T-cell (primary cell): ENCODE measurements around the gene URI1. TPM values are rescaled to one million over a fixed set of nuclear protein-coding genes. Genes with fewer than 3 reads are reported as not detected.

Experiments
- ATAC-seq, 4 experiments: fragments of 200-7000 bp in 3 of 4; fragments of 150-1000 bp in 1 of 4; cut with Tn5 transposase; replicated peaks in 1 of 4; 1 replicate in 3 of 4; 2 replicates in 1 of 4; pipeline ENCODE4 v1.10.0; 2021; ENCODE audit warnings: moderate library complexity in 3 of 4, mild to moderate bottlenecking in 2 of 4, moderate number of reproducible peaks in 1 of 4
- CTCF ChIA-PET, 2 donors: fragments of 300-600 bp; sonication (Branson Sonifier 250); formaldehyde crosslinking; loops; one replicate each; lab custom pipeline; 2022; ENCODE audit warnings: antibody characterized with exemption in 2 of 2; lab: Charles Lee
- POLR2A ChIA-PET, 2 donors: fragments of 300-600 bp; sonication (Branson Sonifier 250); formaldehyde crosslinking; loops; one replicate each; lab custom pipeline; 2022; ENCODE audit warnings: antibody characterized with exemption in 2 of 2; lab: Charles Lee
- DNase-seq, 35 experiments: peaks; one replicate each; pipeline versions ENCODE4 v3.0.0 to v3.0.0-alpha.2; 2013 to 2023
- H3K27ac ChIP-seq: one replicate; pipeline ENCODE4 v1.5.1; 2013; ENCODE audit warnings: low read length
- H3K27me3 ChIP-seq, 2 experiments: replicated peaks in 1 of 2; 1 replicate in 1 of 2; 2 replicates in 1 of 2; pipeline versions ENCODE4 v1.6.1 to v1.7.0; 2013; ENCODE audit warnings: low read length in 1 of 2, mixed read lengths in 1 of 2; ENCODE audit not compliant: control insufficient read depth in 2 of 2, insufficient read depth in 2 of 2; ENCODE audit errors: extremely low read depth in 1 of 2
- H3K36me3 ChIP-seq, 2 donors: 1 replicate in 1 of 2; 2 replicates in 1 of 2; pipeline versions ENCODE4 v1.6.1 to v1.7.0; 2013; ENCODE audit warnings: low read length in 1 of 2; ENCODE audit not compliant: control insufficient read depth in 2 of 2, insufficient read depth in 1 of 2; ENCODE audit errors: extremely low read depth in 1 of 2
- H3K4me1 ChIP-seq, 2 experiments: 1 replicate in 1 of 2; 2 replicates in 1 of 2; pipeline versions ENCODE4 v1.6.1 to v1.7.0; 2013; ENCODE audit warnings: low read length in 2 of 2, mixed read lengths in 1 of 2; ENCODE audit not compliant: insufficient read depth in 2 of 2, control insufficient read depth in 1 of 2; ENCODE audit errors: extremely low read depth in 1 of 2
- H3K4me3 ChIP-seq, 2 donors: 1 replicate in 1 of 2; 2 replicates in 1 of 2; pipeline versions ENCODE4 v1.5.1 to v1.7.0; 2013; ENCODE audit warnings: mild to moderate bottlenecking in 2 of 2, low read length in 1 of 2, moderate library complexity in 1 of 2; ENCODE audit not compliant: control insufficient read depth in 1 of 2; ENCODE audit errors: extremely low read depth in 1 of 2
- H3K9me3 ChIP-seq: 2 replicates; pipeline ENCODE4 v1.7.0; 2013
- H3K27ac Mint-ChIP-seq, 2 donors: one replicate each; pipeline ENCODE4 v1.8.0; 2020 to 2021; ENCODE audit warnings: mild to moderate bottlenecking in 2 of 2, mixed read lengths in 2 of 2
- H3K27me3 Mint-ChIP-seq, 2 donors: one replicate each; pipeline ENCODE4 v1.8.0; 2021 to 2022; ENCODE audit warnings: mixed read lengths in 2 of 2
- H3K36me3 Mint-ChIP-seq: one replicate; pipeline ENCODE4 v1.8.0; 2021; ENCODE audit warnings: mixed read lengths
- H3K4me1 Mint-ChIP-seq, 3 donors: one replicate each; pipeline ENCODE4 v1.8.0; 2020 to 2022; ENCODE audit warnings: mixed read lengths in 3 of 3, mild to moderate bottlenecking in 1 of 3
- H3K4me3 Mint-ChIP-seq, 3 donors: one replicate each; pipeline ENCODE4 v1.8.0; 2020 to 2022; ENCODE audit warnings: mild to moderate bottlenecking in 3 of 3, mixed read lengths in 3 of 3, moderate library complexity in 3 of 3
- H3K9me3 Mint-ChIP-seq, 3 donors: one replicate each; pipeline ENCODE4 v1.8.0; 2020 to 2022; ENCODE audit warnings: mixed read lengths in 3 of 3
- WGBS: methylation state at CpG from one replicate; pipeline ENCODE4 v1.1.5; 2013; ENCODE audit warnings: missing lambda C conversion rate; ENCODE audit not compliant: insufficient coverage; 5-methylcytosine and 5-hydroxymethylcytosine counted together
- total RNA-seq, 35 experiments: library from RNA in 6 of 35; stranded (reverse) in 6 of 35; fragments of 120-200 nt in 1 of 35; gene quantifications; one replicate each; pipeline versions ENCODE4 v1.2.1 to v1.2.4 and lab custom pipeline; 2013 to 2026

URI1 gene
- total RNA-seq, 5 donors from 2014 or later (not counting 1 experiment from before 2014, with no cell fraction given) = 69.0 to 84.8 (median 75.7) TPM

GRCh38 chr19:29978080-29978479 is 36.0 kb downstream of the URI1 start:
- ATAC-seq (no peak), DNase-seq (no peak)
- peaks cover 0 to 2% (median 0%) of the 10 kb centered on the region in 3 donors for H3K9me3 Mint-ChIP-seq
- Histone ChIP-seq H3K27ac (no peak overlapping the region), H3K27me3 (no peaks in the 10 kb centered on the region), H3K4me1 (peaks cover 7 to 14% of the 10 kb centered on the region in 2 experiments), H3K4me3 (no peak overlapping the region), H3K9me3 (no peaks in the 10 kb centered on the region), H3K36me3 (no peaks in the 10 kb centered on the region)
- H3K27ac Mint-ChIP-seq = no peak overlapping the region
- POLR2A ChIA-PET = no interaction called here
- no peak overlapping the region for H3K4me3 Mint-ChIP-seq
- CTCF ChIA-PET = no interaction called here
- peaks cover 6% of the 10 kb centered on the region for H3K36me3 Mint-ChIP-seq
- H3K27me3 Mint-ChIP-seq = no peaks in the 10 kb centered on the region
- WGBS = no CpG with 5 or more reads among the region's 3 CpGs
- peaks cover 69 to 79% (median 71%) of the 10 kb centered on the region in 3 donors for H3K4me1 Mint-ChIP-seq

- H3K27ac Mint-ChIP-seq = no peak overlapping the region
These were observed 41.5 kb downstream of the URI1 start for GRCh38 chr19:29983568-29983967.

GRCh38 chr19:29985196-29985595 is 43.2 kb downstream of the URI1 start:
- H3K4me3 ChIP-seq = no peak overlapping the region
- H3K4me1 ChIP-seq = peaks cover 5 to 9% of the 10 kb centered on the region in 2 experiments
- H3K27me3 ChIP-seq = no peaks in the 10 kb centered on the region
- CTCF ChIA-PET = interaction anchor here in 1 of 2 donors (0.6 to 1.2 kb wide), 2 partner anchors 44 to 118 kb away, joined by 3 to 5 read pairs; partner anchors contain the start of gene URI1
- Mint-ChIP-seq H3K27ac (no peak overlapping the region), H3K36me3 (peaks cover 36% of the 10 kb centered on the region), H3K4me3 (no peak overlapping the region), H3K9me3 (no peaks in the 10 kb centered on the region), H3K27me3 (no peaks in the 10 kb centered on the region), H3K4me1 (peaks cover 29 to 39% (median 35%) of the 10 kb centered on the region in 3 donors)
- DNase-seq = no peak
- ATAC-seq = no peak
- no peak overlapping the region for H3K27ac ChIP-seq
- POLR2A ChIA-PET = no interaction called here
- H3K36me3 ChIP-seq = peaks cover 3 to 15% of the 10 kb centered on the region in 2 donors
- WGBS = no CpG with 5 or more reads among the region's 2 CpGs
- no peaks in the 10 kb centered on the region for H3K9me3 ChIP-seq

More at GRCh38 chr19:29983568-29983967, 41.5 kb downstream of the URI1 start:
- Histone ChIP-seq H3K27me3 (no peaks in the 10 kb centered on the region), H3K27ac (no peak overlapping the region), H3K9me3 (no peaks in the 10 kb centered on the region), H3K4me1 (peaks cover 5 to 9% of the 10 kb centered on the region in 2 experiments), H3K36me3 (peaks cover 0 to 10% of the 10 kb centered on the region in 2 donors), H3K4me3 (no peak overlapping the region)
- no peaks in the 10 kb centered on the region for H3K9me3 Mint-ChIP-seq
- no peak for DNase-seq
- WGBS = no CpG with 5 or more reads among the region's 3 CpGs
- ATAC-seq = no peak
- no peak overlapping the region for H3K4me3 Mint-ChIP-seq
- no peaks in the 10 kb centered on the region for H3K27me3 Mint-ChIP-seq
- ChIA-PET POLR2A (no interaction called here), CTCF (no interaction called here)
- peaks cover 26% of the 10 kb centered on the region for H3K36me3 Mint-ChIP-seq
- H3K4me1 Mint-ChIP-seq = peaks cover 33 to 47% (median 41%) of the 10 kb centered on the region in 3 donors

GRCh38 chr19:29988351-29988750 is 46.3 kb downstream of the URI1 start:
- CTCF ChIA-PET = interaction anchor here in 1 of 2 donors (0.6 kb wide), 1 partner anchor 28 kb away, joined by 3 read pairs; no protein-coding TSS in a partner anchor
- Mint-ChIP-seq H3K27ac (no peak overlapping the region), H3K27me3 (no peaks in the 10 kb centered on the region), H3K4me3 (no peak overlapping the region), H3K36me3 (peaks cover 62% of the 10 kb centered on the region), H3K4me1 (peaks cover 7 to 29% (median 25%) of the 10 kb centered on the region in 3 donors), H3K9me3 (peaks cover 4 to 13% (median 4%) of the 10 kb centered on the region in 3 donors)
- Histone ChIP-seq H3K27ac (no peak overlapping the region), H3K27me3 (no peaks in the 10 kb centered on the region), H3K36me3 (peaks cover 4 to 19% of the 10 kb centered on the region in 2 donors), H3K4me3 (no peak overlapping the region), H3K4me1 (peaks cover 0 to 6% of the 10 kb centered on the region in 2 experiments), H3K9me3 (no peaks in the 10 kb centered on the region)
- POLR2A ChIA-PET = interaction anchor here in 1 of 2 donors (0.7 kb wide), 1 partner anchor 130 kb away, joined by 3 read pairs; no protein-coding TSS in a partner anchor
- no peak for ATAC-seq
- 100% methylated on average over 1 of the region's 9 CpGs for WGBS
- no peak for DNase-seq

- H3K9me3 Mint-ChIP-seq = peaks cover 7 to 18% (median 8%) of the 10 kb centered on the region in 3 donors
- no peak overlapping the region for H3K4me3 Mint-ChIP-seq
- no peak for ATAC-seq
- no peaks in the 10 kb centered on the region for H3K27me3 Mint-ChIP-seq
- no peak for DNase-seq
- H3K27ac Mint-ChIP-seq = no peak overlapping the region
- POLR2A ChIA-PET = no interaction called here
- CTCF ChIA-PET = interaction anchor here in 1 of 2 donors (0.5 kb wide), 1 partner anchor 36 kb away, joined by 9 read pairs; no protein-coding TSS in a partner anchor
- Histone ChIP-seq H3K27ac (no peak overlapping the region), H3K9me3 (no peaks in the 10 kb centered on the region), H3K36me3 (peaks cover 4 to 12% of the 10 kb centered on the region in 2 donors), H3K4me1 (no peaks in the 10 kb centered on the region), H3K27me3 (no peaks in the 10 kb centered on the region), H3K4me3 (no peak overlapping the region)
- peaks cover 81% of the 10 kb centered on the region for H3K36me3 Mint-ChIP-seq
- H3K4me1 Mint-ChIP-seq = peaks cover 32 to 45% (median 36%) of the 10 kb centered on the region in 3 donors
- WGBS = 93% methylated on average over 2 of the region's 6 CpGs
These were observed 50.3 kb downstream of the URI1 start for GRCh38 chr19:29992233-29992867.

- DNase-seq = no peak
- Histone ChIP-seq H3K27ac (no peak overlapping the region), H3K27me3 (no peaks in the 10 kb centered on the region), H3K9me3 (peaks cover 7% of the 10 kb centered on the region), H3K4me1 (peaks cover 0 to 2% of the 10 kb centered on the region in 2 experiments), H3K4me3 (no peak overlapping the region), H3K36me3 (peaks cover 0 to 3% of the 10 kb centered on the region in 2 donors)
- H3K4me1 Mint-ChIP-seq = peaks cover 68 to 76% (median 76%) of the 10 kb centered on the region in 3 donors
- no peak overlapping the region for H3K4me3 Mint-ChIP-seq
- WGBS = no CpG with 5 or more reads among the region's 3 CpGs
- H3K27me3 Mint-ChIP-seq = no peaks in the 10 kb centered on the region
- CTCF ChIA-PET = no interaction called here
- ATAC-seq = no peak
- H3K9me3 Mint-ChIP-seq = peaks cover 3 to 23% (median 9%) of the 10 kb centered on the region in 3 donors
- POLR2A ChIA-PET = no interaction called here
- peaks cover 68% of the 10 kb centered on the region for H3K36me3 Mint-ChIP-seq
- H3K27ac Mint-ChIP-seq = no peak overlapping the region
These were observed 57.5 kb downstream of the URI1 start for GRCh38 chr19:29999490-29999889.
